Sciatic nerve (tissue), 2 donors: ENCODE measurements around the gene ZNF503. TPM values are rescaled to one million over a fixed set of nuclear protein-coding genes. Genes with fewer than 3 reads are reported as not detected.
"Not testable (repeated sequence)": the region's sequence is repeated elsewhere in the genome, so short reads cannot be mapped to it uniquely, and the experiment has no call there.

ENCODE experiments used
- ATAC-seq: fragments of 200-7000 bp; cut with Tn5 transposase; one replicate; pipeline ENCODE4 v1.9.1; 2020; ENCODE audit warnings: mild to moderate bottlenecking, moderate library complexity
- DNase-seq: peaks from one replicate; pipeline ENCODE4 v3.0.0-alpha.2; 2020; ENCODE audit warnings: low spot score
- intact Hi-C: fragments of 100-400 bp; cut with DNase I; formaldehyde crosslinking; loops from one replicate; pipeline ENCODE4 v1.14.2; 2022
- total RNA-seq: library from RNA; stranded (reverse); fragmentation: NEBNext Ultra II Directional; extraction: Animal tissue kit (Norgen Biotek cat#: 25700); gene quantifications from one replicate; pipeline ENCODE4 v1.2.1, GENCODE V29; 2021
- donor health status: DM: no; HTN: no; CAD: no.
- donor health status: DM: no; HTN: no; CAD: no.

The ZNF503 gene
- total RNA-seq, 1 donor from 2014 or later, result 30.2 TPM

DNA sequence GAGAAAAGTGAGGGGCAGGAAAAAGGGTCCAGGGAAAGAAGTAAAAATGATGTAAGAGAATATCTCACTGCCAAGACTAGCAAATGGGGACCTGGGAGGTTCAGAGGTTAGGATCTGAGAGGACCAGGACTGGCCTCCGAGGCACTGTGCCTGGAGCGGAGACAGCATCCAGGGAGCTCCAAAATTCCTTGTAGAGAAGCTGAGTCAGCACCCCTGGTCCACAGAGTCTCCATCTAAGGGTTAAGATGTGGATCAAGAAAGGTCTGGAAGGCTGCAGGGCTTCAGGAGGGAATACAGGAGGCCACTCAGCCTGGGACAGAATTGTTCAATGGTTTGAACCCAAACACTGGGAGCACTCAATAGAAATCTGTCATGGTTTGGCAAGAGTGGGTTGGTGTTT is 30.6 kb downstream of the ZNF503 start:
- no peak for ATAC-seq
- intact Hi-C loops, result no loop called here
- no peak for DNase-seq

- DNase-seq, ATAC-seq, intact Hi-C loops: not testable (repeated sequence)
Observed at GRCh38 chr10:75369838-75370237, 31.7 kb downstream of the ZNF503 start.

DNA sequence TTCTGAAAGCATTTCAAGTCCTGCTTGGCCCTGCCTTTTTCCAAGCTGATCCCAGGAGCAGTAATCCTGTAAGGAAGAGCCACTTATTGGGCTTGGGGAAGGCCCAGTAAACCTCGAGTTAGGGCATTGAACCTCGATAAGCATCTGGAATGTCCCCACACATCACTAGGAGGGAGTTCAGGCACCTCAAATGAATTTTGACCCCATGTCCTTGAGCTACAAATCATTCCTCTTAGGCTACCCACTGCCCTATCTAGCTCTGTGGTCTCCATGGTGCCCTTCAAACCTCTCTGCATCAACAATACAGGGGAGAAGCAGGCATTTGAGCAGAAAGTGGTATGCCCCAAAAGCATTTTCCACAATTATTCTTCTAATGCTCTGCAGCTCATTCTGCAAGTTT is 33.7 kb downstream of the ZNF503 start:
- DNase-seq, result no peak
- no peak for ATAC-seq
- intact Hi-C loops, result no loop called here

GRCh38 chr10:75367021-75367487 is 34.5 kb downstream of the ZNF503 start:
- no peak for DNase-seq
- ATAC-seq, result no peak
- intact Hi-C loops, result no loop called here

DNA sequence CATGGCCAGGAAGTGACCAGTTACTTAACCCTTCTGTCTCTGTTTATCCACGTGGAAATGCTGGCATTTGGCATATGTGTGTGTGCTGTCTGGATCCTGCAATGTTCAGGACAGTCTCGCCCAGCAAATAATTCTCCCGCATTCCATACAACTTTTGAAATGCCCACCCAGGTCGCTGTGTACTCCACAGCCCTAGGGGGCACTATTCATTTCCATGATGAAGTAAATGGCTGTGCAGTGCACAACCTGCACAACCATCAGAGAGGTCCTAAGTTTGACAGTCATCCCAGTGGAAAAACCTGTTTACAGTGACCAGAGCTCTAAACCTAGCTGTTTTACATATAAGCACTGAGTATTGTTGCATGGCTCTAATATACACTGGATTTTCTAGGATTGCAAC is 38.1 kb downstream of the ZNF503 start:
- no peak for ATAC-seq
- no peak for DNase-seq
- intact Hi-C loops, result no loop called here

- intact Hi-C loops, ATAC-seq, DNase-seq: not testable (repeated sequence)
Observed at GRCh38 chr10:75359876-75360275, 41.7 kb downstream of the ZNF503 start.

- no peak for ATAC-seq
- DNase-seq, result no peak
- intact Hi-C loops, result no loop called here
Observed at GRCh38 chr10:75358835-75359421, 42.6 kb downstream of the ZNF503 start.

GRCh38 chr10:75358132-75358531 is 43.4 kb downstream of the ZNF503 start:
- ATAC-seq, result no peak
- intact Hi-C loops, result no loop called here
- DNase-seq, result no peak

DNA sequence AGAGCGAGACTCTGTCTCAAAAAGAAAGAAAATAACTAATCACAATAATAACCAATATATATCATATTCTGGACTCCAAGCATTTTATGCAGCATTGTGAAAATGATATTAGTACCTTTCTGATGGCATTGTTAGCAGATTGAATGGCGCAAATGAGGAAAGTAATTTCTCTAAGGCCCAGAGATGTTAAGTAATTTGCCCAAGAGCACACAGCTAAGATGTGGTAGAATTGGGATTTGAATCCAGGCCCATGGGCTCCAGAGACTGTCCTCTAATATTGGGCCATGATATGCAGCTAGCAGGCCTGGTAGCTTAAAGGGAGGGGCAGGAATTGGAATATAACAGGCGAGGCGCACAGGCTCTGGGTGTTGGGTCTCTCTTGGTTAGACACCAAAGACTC is 44.1 kb downstream of the ZNF503 start:
- no peak for ATAC-seq
- intact Hi-C loops, result no loop called here

GRCh38 chr10:75356484-75356883 is 45.1 kb downstream of the ZNF503 start:
- no peak for ATAC-seq
- no peak for DNase-seq
- intact Hi-C loops, result no loop called here

More for the DNA sequence above, 44.1 kb downstream of the ZNF503 start:
- no peak for DNase-seq

DNA sequence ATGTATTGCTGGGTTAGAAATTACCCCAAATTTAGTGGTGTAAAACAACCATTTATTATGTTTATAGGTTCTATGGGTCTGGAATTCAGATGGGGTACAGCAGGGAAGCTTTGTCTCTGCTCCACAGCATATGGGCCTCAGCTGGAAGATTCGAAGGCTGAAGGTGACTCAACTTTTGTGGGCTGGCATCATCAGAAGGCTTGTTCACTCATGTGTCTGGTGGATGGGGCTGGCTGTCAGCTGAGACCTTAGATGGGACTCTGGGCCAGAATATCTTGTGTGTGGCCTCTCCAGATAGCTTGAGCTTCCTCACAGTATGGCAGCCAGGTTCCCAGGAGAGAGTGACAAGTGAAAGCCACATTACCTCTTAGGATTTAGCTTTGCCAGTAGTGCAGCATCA is 45.9 kb downstream of the ZNF503 start:
- intact Hi-C loops, result no loop called here
- DNase-seq (no peak), ATAC-seq (no peak)

DNA sequence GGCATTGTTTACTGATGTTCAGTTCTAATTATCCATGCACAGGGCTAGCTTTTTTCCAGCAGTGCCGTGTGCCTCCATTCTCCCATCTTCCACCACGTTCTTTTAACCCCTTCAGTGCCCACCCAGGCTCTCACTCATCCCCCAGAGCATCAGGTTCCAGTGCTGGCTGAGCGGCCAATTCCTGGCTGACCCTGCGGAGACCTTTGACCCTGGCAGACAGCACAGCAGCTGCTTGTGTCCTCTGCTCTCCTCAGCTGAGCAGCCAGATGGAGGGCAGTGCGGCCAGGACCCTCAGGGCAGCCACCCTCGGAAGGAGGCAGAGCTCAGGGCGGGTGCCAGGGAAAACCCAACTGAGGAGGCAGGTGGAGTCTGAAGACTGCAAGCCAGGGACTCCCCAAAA is 48.4 kb downstream of the ZNF503 start:
- DNase-seq, result no peak
- intact Hi-C loops, result no loop called here
- ATAC-seq, result no peak

DNA sequence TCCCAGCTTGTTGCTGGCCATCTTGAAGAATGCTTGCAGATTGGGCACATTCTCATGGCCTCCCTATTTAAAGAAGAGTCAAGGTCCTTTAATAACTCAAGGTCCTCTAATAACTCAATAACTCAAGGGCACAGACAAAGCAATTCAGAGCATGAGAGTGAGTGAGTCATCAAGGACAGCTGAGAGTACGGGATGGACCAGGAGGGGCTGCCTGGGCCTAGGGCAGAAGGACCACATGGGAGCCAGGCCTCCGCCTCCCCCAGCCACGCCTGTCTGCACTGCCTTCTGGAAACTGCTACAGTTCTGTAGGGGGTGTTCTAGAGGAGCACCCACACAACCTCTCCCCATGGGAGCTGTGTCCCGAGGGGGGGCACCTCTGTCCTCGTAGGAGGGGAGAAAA is 48.9 kb downstream of the ZNF503 start:
- no peak for ATAC-seq
- intact Hi-C loops, result no loop called here
- no peak for DNase-seq

DNA sequence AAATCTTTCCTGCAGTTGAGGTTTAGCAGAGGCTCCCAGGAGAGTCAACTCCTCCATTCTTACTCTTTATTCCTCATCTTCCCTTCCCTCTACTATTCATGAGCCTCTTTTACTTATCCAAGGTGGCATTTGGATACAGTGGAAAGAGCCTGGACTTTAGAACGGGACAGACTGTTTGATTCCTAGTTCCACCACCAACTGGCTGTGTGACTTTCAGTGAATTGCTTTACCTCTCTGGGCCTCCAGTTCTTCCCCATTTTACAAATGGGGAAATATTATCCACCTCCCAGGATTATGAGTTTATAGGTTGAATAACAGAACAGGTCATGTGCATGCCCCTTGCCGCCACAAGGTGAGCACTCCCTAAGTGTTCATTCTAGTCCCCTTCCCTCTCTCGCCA is 49.9 kb downstream of the ZNF503 start:
- no peak for ATAC-seq

GRCh38 chr10:75350791-75351190 is 50.8 kb downstream of the ZNF503 start:
- DNase-seq (no peak), ATAC-seq (no peak)
- intact Hi-C loops, result no loop called here

More for the DNA sequence above, 49.9 kb downstream of the ZNF503 start:
- DNase-seq, result no peak
- intact Hi-C loops, result no loop called here

Other genes with a start within 250 kb of the ZNF503 start
- gene VDAC2, start 191.0 kb downstream of the ZNF503 start, total RNA-seq, result 120 TPM
- gene COMTD1, start 165.8 kb downstream of the ZNF503 start, total RNA-seq, result 13.0 TPM
- gene LRMDA, start 29.9 kb upstream of the ZNF503 start, total RNA-seq, result 16.6 TPM